HG03460 (cell line): ENCODE measurements around the gene SLC2A10.

Source experiments
- ATAC-seq: cut with Tn5 transposase; IDR thresholded peaks from one replicate; pipeline ENCODE4 v1.9.1; 2021; ENCODE audit not compliant: unreplicated experiment

SLC2A10 gene

GRCh38 chr20:46682063-46682821, 27.2 kb upstream of the SLC2A10 start:
- no peak for ATAC-seq

DNA sequence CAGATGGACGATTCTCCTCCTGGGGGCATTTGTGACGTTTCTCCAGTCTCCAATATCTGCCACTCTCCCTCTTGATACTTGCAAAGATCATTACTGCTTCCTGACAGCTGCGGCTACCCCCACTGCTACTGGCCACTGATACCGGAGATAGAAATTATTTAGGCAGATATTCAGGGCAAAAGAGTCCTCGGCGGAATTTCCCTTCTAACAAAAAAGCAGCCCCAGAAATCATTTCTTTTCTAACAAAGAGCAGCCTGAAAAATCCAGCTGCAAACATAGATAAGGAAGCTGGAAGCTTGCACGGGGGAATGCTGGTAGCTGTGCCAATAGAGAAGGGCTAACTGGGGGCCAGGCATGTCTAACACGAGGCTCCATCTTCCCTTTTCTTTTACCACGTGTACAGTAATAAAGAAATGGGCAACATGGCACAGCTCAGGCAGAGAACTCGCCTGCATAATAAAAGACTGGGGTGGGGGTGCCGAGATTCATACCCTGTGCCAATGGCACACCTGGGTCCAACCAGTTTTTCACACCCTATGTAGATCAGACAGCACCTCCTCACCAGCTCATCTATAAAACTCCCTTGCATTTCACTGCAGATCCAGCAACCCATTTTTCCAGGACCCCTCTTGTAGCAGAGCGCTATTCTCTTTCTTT, 26.3 kb upstream of the SLC2A10 start:
- no peak for ATAC-seq

DNA sequence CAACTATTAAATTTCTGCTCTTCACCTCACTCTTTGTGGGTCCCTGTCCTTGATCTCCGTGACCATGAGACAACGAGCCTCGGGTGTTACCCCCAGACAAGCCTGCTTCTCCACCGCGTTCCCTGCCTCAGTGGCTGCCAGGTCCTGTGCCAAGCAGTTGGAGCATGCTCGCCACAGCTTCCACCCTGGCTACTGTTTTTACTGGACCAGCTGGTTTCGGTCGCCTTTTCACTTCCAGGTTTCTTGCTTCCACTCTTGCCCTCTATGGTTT, 25.8 kb upstream of the SLC2A10 start:
- ATAC-seq = no peak

- no peak for ATAC-seq
These were observed 25.3 kb upstream of the SLC2A10 start for GRCh38 chr20:46683939-46684750.

DNA sequence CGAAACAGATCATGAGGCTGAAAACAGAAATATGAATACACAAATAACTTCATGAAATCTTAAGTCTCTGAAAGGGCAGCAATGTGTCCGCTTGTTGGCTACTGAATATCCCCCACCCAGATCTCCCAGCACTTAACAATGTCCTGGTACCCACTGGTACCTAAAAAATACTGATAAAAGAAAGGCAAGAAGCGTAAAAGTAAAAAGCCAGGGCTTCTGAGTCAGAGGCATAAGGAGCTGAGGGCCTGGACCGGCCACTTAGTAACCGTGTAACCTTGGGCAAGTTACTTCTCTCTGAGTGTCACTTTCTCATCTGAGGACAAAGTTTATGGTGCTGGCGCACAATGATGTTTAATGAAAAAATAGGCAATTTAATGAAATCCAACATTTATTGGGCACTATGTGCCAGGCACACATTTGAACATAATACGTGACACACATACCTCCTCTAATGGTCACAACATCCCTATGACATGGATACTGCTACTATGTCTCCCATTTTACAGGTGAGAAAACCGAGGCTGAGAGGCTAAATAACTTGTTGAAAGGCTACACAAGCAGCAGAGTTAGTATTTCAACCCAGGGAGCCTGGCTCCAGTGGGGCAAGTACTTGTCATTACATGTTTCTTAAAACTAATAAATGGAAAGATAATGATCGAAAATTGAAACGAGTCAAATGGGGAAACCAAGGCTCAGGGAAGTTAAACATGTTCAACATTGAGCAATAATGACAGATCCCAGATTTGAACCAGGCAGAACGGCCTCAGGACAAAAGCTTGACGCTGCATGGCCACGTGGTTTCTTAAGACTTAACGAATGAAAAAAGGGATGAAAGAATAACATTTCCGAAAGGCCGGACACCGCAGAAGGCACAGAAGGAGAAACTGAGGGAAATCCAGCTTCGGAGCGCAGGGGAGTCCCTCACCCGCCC, 21.0 kb upstream of the SLC2A10 start:
- ATAC-seq = no peak

- ATAC-seq = peak; percentile 91
These were observed 20.2 kb upstream of the SLC2A10 start, which contains the start of gene TP53RK for GRCh38 chr20:46689082-46689753. Gene TP53RK (minus strand): TSS chr20:46689444. CDS start chr20:46689414, 30 bp downstream.

DNA sequence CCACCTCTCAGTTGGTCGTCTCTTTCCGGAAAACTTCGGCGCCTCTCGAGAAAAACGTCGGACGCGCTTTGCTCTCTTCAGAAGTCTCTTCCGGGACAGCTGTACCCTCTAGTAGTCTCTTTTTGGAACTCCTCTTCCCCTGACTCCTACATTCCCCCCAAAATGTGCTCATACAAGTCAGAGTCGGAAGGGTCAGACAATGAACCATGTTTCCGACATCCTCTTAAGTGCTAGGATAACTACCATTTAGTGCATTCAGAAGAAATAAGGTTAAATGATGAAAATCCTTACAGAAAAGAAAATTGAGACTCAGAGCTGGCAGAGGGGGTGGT, 19.7 kb upstream of the SLC2A10 start:
- no peak for ATAC-seq

DNA sequence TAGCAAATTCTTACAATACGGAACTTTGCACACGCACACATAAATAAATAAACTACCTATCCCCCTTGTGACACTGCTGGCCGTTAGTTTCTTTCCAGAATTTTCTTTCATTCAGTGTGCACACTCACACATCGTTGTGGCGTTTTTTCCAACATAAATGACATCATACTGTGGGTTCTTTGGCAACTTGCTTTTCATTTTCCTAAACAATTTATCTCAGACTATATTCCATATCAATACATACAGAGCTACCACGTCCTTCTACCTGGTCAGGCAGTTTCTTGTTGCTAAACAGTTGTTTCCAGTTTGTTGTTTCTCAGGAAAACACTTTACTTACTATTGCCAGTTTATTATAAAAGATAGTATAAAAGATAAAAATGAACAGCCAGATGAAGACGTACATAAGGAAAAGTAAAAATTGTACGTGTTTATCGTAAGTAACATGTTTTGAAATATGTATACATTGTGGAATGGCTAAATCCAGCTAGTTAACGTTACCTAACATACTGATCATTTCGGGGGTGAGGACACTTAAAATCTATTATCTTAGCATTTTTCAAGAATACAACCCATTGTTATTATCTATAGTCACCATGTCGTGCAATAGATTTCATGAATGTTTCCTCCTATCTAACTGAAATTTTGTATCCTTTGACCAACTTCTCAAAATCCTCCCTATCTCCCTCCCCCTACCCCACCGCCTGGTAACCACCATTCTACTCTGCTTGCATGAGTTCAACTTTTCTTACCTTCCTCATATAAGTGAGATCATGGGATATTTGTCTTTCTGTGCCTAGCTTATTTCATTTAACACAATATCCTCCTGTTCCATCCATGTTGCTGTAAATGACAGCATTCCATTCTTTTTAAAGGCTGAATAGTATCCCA, 19.0 kb upstream of the SLC2A10 start:
- ATAC-seq = no peak

DNA sequence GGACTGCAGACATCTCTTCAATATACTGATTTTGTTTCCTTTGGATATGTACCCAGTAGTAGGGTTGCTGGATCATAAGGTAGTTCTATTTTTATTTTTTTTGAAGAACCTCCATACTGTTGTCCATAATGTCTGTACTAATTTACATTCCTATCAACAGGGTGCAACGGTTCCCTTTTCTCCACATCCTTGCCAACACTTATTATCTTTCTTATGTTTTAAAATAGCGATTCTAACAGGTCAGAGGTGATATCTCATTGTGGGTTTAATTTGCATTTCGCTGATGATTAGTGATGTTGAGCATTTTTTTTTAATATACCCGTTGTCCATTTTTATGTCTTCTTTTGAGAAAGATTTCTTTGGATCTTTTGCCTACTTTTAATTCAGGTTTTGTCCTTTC, 18.3 kb upstream of the SLC2A10 start:
- ATAC-seq = no peak

GRCh38 chr20:46694484-46694883, 15.0 kb upstream of the SLC2A10 start:
- ATAC-seq = no peak

GRCh38 chr20:46695892-46696291, 13.6 kb upstream of the SLC2A10 start:
- ATAC-seq = no peak

GRCh38 chr20:46696791-46697279, 12.6 kb upstream of the SLC2A10 start:
- no peak for ATAC-seq

- no peak for ATAC-seq
These were observed 10.7 kb upstream of the SLC2A10 start for GRCh38 chr20:46698788-46699187.

DNA sequence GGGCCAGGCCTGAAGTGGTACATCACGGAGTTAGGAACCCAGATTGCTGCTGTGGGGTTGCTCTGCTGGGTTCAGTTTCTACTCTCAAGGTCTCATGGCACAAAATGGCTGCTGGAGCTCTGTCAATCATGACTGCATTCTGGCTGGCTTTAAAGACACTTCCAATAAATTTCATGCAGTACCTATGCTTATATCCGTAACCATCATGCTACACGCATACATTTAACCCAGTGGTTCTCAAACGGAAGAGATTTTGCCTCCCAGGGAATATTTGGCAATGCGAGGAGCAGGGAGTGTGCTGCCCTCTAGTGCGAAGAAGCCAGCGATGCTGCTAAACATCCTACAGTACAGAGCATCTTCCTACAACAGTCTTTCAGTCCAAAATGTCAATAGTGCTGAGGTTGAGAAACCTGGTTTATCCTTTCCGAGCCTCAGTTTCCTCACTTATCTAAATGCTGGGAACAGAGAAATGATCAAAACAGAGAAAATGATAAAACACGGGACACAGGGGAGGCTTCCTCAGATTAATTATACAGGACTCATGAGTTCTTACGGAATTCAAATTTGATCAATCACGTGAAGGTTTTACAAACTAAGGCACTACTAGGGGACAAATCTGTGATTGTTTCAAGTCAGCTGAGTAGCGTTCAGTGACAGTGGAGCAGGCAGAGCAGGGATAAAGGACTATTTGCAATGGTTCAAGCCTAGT, 9.6 kb upstream of the SLC2A10 start:
- no peak for ATAC-seq

DNA sequence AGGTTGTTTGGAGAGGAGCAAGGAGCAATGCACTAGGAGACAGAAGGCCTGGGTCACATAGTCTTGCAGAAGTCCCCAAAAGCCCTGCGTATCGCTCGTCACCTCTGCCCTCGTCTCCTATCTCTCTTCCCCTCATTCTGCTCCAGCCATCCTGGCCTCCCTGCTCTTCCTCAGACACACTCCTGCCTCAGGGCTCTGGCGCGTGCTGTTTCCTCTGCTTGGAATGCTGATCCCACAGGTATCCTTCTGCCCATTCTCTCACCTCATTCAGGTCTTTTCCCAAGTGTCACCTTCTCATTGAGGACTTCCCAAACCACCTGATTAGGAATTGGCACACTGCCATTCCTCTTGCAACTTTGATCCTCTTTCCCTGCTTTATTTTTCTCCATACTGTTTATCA, 9.0 kb upstream of the SLC2A10 start:
- ATAC-seq = no peak

DNA sequence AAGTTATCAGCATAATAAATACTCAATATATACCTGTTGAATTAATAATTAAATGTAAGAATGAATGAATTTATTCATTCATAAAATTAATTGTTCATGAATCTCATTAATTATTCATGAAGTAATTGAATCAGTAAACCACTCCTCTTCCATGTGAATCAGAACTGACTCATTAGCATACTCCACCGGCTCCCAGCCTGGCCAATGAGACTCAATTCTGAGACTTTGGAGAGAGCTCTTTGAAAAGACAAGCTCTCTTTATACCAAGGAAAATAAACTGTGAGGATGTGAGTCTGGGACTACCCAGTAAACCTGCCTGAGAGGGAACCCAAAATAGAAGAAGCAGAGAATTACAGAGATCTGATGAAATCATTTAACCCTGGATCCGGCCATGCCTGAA, 8.4 kb upstream of the SLC2A10 start:
- ATAC-seq = no peak

GRCh38 chr20:46701556-46701955, 7.9 kb upstream of the SLC2A10 start:
- ATAC-seq = no peak

GRCh38 chr20:46701986-46702385, 7.5 kb upstream of the SLC2A10 start:
- no peak for ATAC-seq
